ENCODE results near the gene B4GALT3.
A peak's percentile ranks its signal among the peaks of the same experiment; 100 is the strongest.

The B4GALT3 gene

DNA sequence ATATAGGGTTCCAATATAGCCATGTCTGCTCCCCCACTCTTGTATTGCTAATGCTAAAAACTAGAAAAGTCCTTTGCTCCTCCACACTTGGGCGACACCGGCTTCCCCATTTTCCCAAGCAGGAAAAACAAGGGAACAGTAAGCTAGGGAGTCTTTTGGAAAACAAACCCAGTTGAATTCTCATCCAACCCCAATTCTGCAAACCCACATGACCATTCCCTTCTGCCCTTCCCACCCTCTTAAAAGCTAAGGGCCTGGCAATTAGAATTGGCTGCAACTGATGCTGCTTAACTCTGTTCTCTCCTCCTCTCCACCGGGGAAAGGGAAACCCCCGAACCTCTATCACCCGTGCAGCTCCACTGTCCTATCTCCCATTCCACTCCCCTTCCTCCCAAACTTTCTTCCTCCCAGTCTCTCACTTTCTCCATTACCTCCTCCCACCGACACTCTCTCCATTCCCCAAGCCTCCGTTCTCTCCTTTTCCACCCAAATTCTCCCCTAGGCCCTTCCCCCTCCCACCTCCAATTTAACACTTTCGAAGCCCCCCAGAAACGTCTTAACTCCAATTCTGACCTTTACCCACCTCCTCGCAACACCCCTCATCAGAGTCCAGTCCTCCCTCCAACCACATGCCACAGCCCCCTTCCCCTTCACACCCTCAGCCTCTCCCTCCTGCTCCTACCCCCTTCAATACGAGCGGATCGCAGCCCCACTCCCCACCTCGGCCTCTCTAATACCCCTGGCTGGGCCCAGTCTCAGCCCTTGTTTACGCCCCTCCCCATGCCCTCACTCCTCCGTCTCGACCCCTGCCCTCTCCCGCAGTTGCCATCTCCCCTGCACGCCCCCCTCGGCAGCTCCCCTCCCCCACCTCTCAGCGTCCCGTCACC lies 45.5 kb downstream of the B4GALT3 start:
- peak; percentile 84; the same call in 1 of the 2 replicates for TF ChIP-seq ZBTB7A (IDR thresholded peaks at IDR 0.05; ENCODE audit: low read depth)
- TF ChIP-seq YY1 (IDR thresholded peaks at IDR 0.05; ENCODE audit: low read depth), result no peak

- TF ChIP-seq CEBPB (IDR thresholded peaks at IDR 0.05) (no peak), FOXM1 (IDR thresholded peaks at IDR 0.05; ENCODE audit: borderline replicate concordance, low read depth) (no peak), NFIC (IDR thresholded peaks at IDR 0.05) (no peak), ZBTB7A (IDR thresholded peaks at IDR 0.05; ENCODE audit: low read depth) (no peak), REST (IDR thresholded peaks at IDR 0.05; ENCODE audit: low read depth) (no peak), YY1 (IDR thresholded peaks at IDR 0.05; ENCODE audit: low read depth) (no peak), USF1 (IDR thresholded peaks at IDR 0.05) (no peak), CREB1 (IDR thresholded peaks at IDR 0.05; ENCODE audit: low read depth) (no peak), EGR1 (IDR thresholded peaks at IDR 0.05) (no peak), TEAD4 (IDR thresholded peaks at IDR 0.05) (no peak)
- TF ChIP-seq, protein P1, sequence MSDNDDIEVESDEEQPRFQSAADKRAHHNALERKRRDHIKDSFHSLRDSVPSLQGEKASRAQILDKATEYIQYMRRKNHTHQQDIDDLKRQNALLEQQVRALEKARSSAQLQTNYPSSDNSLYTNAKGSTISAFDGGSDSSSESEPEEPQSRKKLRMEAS (IDR thresholded peaks at IDR 0.05), result no peak
Observed at GRCh38 chr1:161130266-161130665, 47.0 kb downstream of the B4GALT3 start.

GRCh38 chr1:161128591-161129420 lies 48.5 kb downstream of the B4GALT3 start:
- no peak for TF ChIP-seq REST (IDR thresholded peaks at IDR 0.05; ENCODE audit: low read depth)
- no peak for TF ChIP-seq EGR1 (IDR thresholded peaks at IDR 0.05)
- TF ChIP-seq, protein P1 (IDR thresholded peaks at IDR 0.05), result no peak
- TF ChIP-seq CEBPB (IDR thresholded peaks at IDR 0.05), result no peak
- no peak for TF ChIP-seq NFIC (IDR thresholded peaks at IDR 0.05)
- no peak for TF ChIP-seq TCF12 (IDR thresholded peaks at IDR 0.05; ENCODE audit: low read depth)
- TF ChIP-seq ZBTB7A (IDR thresholded peaks at IDR 0.05; ENCODE audit: low read depth), result no peak
- TF ChIP-seq TAF1 (IDR thresholded peaks at IDR 0.05; ENCODE audit: low read depth), result no peak
- no peak for TF ChIP-seq CREB1 (IDR thresholded peaks at IDR 0.05; ENCODE audit: low read depth)
- TF ChIP-seq FOXM1 (IDR thresholded peaks at IDR 0.05; ENCODE audit: borderline replicate concordance, low read depth), result no peak
- no peak for TF ChIP-seq TEAD4 (IDR thresholded peaks at IDR 0.05)
- no peak for TF ChIP-seq USF1 (IDR thresholded peaks at IDR 0.05)
- no peak for TF ChIP-seq YY1 (IDR thresholded peaks at IDR 0.05; ENCODE audit: low read depth)
- no peak for TF ChIP-seq EP300 (IDR thresholded peaks at IDR 0.05; ENCODE audit: borderline replicate concordance)
- TF ChIP-seq RAD21 (IDR thresholded peaks at IDR 0.05; ENCODE audit: low read depth), result no peak

DNA sequence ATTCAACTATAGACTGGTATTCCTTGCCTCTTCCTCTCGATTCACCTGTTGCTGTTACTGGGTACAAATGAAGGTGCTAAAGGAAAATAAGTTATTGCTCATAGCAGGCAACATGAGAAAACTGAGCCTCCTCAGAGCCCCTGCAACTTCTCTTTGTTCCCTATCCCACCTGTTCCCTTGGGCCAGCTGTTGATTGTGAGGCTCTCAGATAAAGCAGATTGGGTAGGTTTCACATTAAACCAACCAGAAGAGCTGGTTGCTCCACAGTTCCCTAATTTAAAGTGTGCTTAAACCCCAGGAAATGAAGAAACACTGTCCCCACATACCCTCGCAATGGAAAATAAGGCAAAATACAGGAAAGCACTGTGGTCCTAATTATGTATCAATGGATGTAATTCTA lies 49.7 kb downstream of the B4GALT3 start:
- TF ChIP-seq CREB1 (IDR thresholded peaks at IDR 0.05; ENCODE audit: low read depth) (no peak), TCF12 (IDR thresholded peaks at IDR 0.05; ENCODE audit: low read depth) (no peak), ZBTB7A (IDR thresholded peaks at IDR 0.05; ENCODE audit: low read depth) (no peak), REST (IDR thresholded peaks at IDR 0.05; ENCODE audit: low read depth) (no peak), EP300 (IDR thresholded peaks at IDR 0.05; ENCODE audit: borderline replicate concordance) (no peak), USF1 (IDR thresholded peaks at IDR 0.05) (no peak), CEBPB (IDR thresholded peaks at IDR 0.05) (no peak), EGR1 (IDR thresholded peaks at IDR 0.05) (no peak), TAF1 (IDR thresholded peaks at IDR 0.05; ENCODE audit: low read depth) (no peak), RAD21 (IDR thresholded peaks at IDR 0.05; ENCODE audit: low read depth) (no peak)
- TF ChIP-seq, protein P1 (IDR thresholded peaks at IDR 0.05), result no peak

Data from Ishikawa (cell line).